ENCODE data around the gene DGKH.

The DGKH gene

DNA sequence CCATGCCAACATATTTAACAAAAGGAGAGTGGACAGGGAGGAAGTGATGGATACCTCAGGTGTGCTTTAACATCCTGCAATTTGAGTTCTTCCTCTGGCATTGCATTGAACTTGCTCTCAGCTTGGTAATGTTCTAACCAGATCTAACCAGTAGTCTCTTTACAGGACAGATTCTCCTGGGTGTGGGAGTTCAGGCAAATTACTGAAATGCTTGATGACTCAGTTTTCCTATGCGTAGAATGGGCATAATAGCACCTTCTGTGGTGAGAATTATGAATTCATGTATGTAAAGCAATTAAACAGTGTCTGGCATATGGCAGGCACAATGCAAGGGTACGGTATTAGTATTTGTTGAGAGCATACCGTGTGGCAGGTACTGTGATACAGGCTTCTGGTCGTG lies 227.1 kb downstream of the DGKH start:
- no peak for DNase-seq (ENCODE audit: low read depth in 2 of 2)

DNA sequence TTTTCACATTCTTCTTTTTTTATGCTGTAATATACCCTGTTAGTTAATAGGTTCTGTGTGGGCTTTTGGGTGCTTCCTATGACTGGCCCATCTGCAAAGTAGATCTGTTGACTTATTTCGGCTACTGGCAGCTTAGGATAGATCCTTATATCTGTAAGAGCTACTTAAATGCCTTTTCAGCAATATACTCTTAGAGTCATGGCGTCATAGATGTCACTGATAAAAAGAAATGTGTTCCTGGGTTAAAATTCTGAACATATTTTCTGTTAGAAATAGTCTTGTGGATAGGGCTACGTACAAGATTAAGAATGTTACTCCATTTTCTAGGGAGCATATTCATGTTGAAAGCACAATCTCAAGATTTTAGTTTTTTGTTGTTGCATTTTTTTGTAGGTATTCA lies 228.2 kb downstream of the DGKH start:
- no peak for DNase-seq (ENCODE audit: low read depth in 2 of 2)

DNA sequence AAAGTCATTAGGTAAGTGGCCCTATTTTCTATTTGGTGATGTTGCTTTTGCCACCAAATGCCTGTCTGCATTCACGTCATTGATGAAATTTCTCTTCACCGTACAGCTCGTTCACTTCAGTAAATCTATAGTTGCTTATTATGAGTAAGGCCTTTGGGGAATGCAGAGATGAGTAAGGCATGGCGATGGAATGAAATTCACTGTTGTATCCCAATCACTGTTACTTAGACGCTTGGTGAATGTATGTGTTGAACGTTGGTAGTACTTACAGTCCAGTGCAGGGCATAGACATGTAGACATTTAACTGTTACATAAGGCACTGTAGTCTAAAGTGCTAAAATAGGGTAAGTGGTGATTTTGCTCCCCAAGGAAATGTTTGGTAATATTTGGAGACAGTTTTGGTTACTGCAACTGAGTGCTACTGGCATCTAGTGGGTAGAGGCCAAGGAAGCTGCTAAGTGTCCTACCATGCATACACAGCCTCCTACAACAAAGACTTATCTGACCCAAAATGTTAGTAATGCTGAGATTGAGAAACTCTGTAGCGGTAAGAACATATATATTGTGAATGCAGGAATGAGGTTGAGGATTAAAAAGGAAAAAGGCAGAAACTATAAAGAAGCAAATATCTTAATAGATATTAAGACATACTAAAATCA lies 229.3 kb downstream of the DGKH start:
- DNase-seq (ENCODE audit: low read depth in 2 of 2), result no peak

DNA sequence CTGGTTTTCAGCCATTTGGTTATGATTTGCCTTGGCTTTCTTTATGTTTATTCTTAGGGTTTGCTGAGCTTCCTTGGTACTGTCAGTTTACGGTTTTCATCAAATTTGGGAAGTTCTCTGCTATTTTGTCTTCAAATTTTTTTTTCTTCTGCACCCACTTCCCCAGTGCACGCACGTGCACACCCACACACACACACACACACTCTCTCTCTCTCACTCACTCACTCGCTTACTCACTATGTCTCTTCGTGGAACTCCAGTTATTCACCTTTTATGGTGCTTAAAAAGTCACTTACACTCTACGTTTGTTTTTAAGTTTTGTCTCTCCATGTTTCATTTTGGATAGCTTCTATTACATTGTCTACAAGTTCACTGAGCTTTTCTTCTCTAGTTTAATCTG lies 230.6 kb downstream of the DGKH start:
- no peak for DNase-seq (ENCODE audit: low read depth in 2 of 2)

DNA sequence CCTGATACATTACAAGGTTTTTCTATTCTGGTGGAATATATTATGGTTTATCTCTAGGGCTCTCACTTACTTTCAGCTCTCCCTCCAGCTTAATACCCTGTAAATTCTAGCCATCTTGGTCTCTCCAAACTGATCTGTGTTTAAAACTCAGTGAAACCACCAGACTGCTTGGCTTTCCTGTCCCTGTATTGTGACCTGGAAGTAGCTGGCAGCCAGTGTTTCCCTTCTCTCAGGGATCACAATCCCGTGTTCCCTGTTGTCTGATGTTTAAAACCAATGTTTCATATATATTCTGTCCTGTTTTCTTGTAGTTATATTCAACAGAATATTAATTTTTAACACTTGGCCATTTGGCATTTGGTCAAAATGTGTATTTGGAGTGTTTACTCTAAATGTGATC lies 231.5 kb downstream of the DGKH start:
- DNase-seq (ENCODE audit: low read depth in 2 of 2), result no peak

DNA sequence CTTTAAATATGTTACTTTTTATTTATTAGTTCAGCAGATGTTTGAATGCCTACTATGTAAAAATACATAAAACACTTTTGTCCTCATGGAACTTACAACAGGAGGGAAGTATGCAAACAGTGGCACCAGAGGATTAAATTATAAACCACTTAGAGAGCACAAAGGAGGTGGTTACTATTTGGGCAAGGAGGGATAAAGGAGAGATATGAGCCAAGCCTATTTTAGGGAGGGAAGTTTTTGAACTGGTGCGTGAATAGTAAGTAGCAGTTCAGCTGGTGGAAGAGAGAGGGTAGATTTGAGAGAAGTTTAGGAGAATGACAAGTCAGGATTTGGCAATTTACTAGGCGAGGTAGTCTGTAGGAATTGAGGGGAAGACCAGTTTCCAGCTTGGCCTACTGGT lies 232.1 kb downstream of the DGKH start:
- no peak for DNase-seq (ENCODE audit: low read depth in 2 of 2)

DNA sequence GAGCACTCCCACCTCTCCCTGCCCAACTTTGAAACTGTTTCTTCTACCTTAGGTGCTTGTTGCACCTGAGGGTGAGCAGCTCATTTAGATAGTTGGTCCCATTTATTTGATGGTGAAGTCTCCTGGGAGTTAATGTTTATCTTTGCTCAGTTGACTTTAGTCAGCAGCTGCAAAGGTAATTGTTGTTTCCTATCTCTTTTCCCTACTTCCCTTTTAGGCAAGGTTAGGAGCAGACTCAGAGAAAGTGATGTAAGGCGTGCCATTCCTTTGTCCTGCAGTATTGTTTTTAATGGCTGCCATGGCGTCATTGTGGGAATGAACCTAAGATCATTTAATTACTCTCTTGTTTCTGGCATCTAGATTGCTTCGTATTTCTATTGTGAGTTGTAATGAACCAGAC lies 235.1 kb downstream of the DGKH start:
- DNase-seq (ENCODE audit: low read depth in 2 of 2), result no peak

DNA sequence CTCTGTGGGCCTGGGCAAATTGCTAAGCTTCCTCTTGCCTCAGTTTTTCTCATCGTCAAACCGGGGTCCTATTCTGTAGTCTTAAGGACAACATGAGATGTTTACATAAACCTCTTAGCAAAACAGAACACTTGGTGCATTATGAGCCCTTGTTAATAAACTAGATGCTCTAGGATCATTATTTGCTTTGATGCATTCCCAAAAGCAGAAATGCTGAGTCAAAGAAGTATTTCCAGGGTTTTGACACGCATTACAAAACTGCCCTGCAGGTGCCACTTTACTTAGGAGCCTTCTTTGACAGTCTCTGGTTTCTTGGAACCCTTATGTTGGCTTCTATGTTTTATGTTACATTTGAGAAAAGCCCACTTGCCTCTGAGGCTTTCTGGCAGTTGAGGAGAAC lies 235.6 kb downstream of the DGKH start:
- no peak for DNase-seq (ENCODE audit: low read depth in 2 of 2)

Data from stimulated activated CD8-positive, alpha-beta memory T cell treated with anti-CD3 and anti-CD28 coated beads, Interleukin-2, amount 100 ng/mL, for 48 hours (primary cell).